Activated naive CD4-positive, alpha-beta T cell treated with anti-CD3 and anti-CD28 coated beads, Interleukin-2, amount 50 U/mL, for 72 hours (primary cell): Measurements from ENCODE around the gene METRN. TPM values are rescaled to one million over a fixed set of nuclear protein-coding genes. Genes with fewer than 3 reads are reported as not detected.

Source experiments
- ATAC-seq, 2 donors: fragments of 150-1000 bp; cut with Tn5 transposase; 2 replicates each; pipeline ENCODE4 v1.10.0; 2021; ENCODE audit warnings: mild to moderate bottlenecking in 2 of 2, moderate library complexity in 2 of 2
- DNase-seq, 2 donors: peaks; one replicate each; pipeline ENCODE4 v3.0.0; 2021 to 2022; ENCODE audit warnings: low spot score in 2 of 2
- H3K27ac Mint-ChIP-seq, 2 donors: one replicate each; pipeline ENCODE4 v1.8.0; 2022; ENCODE audit warnings: mild to moderate bottlenecking in 2 of 2, mixed read lengths in 2 of 2
- H3K36me3 Mint-ChIP-seq, 2 donors: one replicate each; pipeline ENCODE4 v1.8.0; 2022; ENCODE audit warnings: mixed read lengths in 2 of 2
- H3K9me3 Mint-ChIP-seq, 2 donors: one replicate each; pipeline ENCODE4 v1.8.0; 2022; ENCODE audit warnings: mixed read lengths in 2 of 2
- total RNA-seq, 2 donors: library from RNA; stranded (reverse); gene quantifications; one replicate each; pipeline ENCODE4 v1.2.3, GENCODE V29; 2022

Gene METRN
- total RNA-seq, 2 donors from 2014 or later = 10.1 to 14.7 TPM

GRCh38 chr16:698911-699671 lies 15.8 kb upstream of the METRN start:
- DNase-seq (no peak), ATAC-seq (no peak)
- no peak overlapping the region for H3K27ac Mint-ChIP-seq
- peaks cover 0 to 5% of the 10 kb centered on the region in 2 donors for H3K36me3 Mint-ChIP-seq
- H3K9me3 Mint-ChIP-seq = no peaks in the 10 kb centered on the region

GRCh38 chr16:700684-701584 lies 14.0 kb upstream of the METRN start:
- H3K27ac Mint-ChIP-seq = no peak overlapping the region
- no peaks in the 10 kb centered on the region for H3K36me3 Mint-ChIP-seq
- ATAC-seq (peak in 1 of 2 donors; percentile 43), DNase-seq (peak in 1 of 2 donors; percentile 67)
- no peaks in the 10 kb centered on the region for H3K9me3 Mint-ChIP-seq

- no peak overlapping the region for H3K27ac Mint-ChIP-seq
- DNase-seq (no peak), ATAC-seq (no peak)
- no peaks in the 10 kb centered on the region for H3K9me3 Mint-ChIP-seq
- H3K36me3 Mint-ChIP-seq = no peaks in the 10 kb centered on the region
Measured at GRCh38 chr16:702341-702740, 12.6 kb upstream of the METRN start.

- ATAC-seq (no peak), DNase-seq (no peak)
- H3K9me3 Mint-ChIP-seq = no peaks in the 10 kb centered on the region
- no peaks in the 10 kb centered on the region for H3K36me3 Mint-ChIP-seq
- H3K27ac Mint-ChIP-seq = no peak overlapping the region
Measured at GRCh38 chr16:703406-703805, 11.5 kb upstream of the METRN start.

GRCh38 chr16:704047-704446 lies 10.9 kb upstream of the METRN start:
- H3K9me3 Mint-ChIP-seq = no peaks in the 10 kb centered on the region

GRCh38 chr16:704552-705380 lies 10.2 kb upstream of the METRN start:
- Mint-ChIP-seq H3K9me3 (no peaks in the 10 kb centered on the region), H3K36me3 (no peaks in the 10 kb centered on the region)

More at GRCh38 chr16:704047-704446, 10.9 kb upstream of the METRN start:
- ATAC-seq = no peak
- no peak for DNase-seq
- Mint-ChIP-seq H3K27ac (no peak overlapping the region), H3K36me3 (no peaks in the 10 kb centered on the region)

GRCh38 chr16:705431-706188 lies 9.3 kb upstream of the METRN start, which contains the start of gene FBXL16:
Gene FBXL16 (minus strand): TSS chr16:705801. CDS start chr16:697405, 8,396 bp downstream.
- DNase-seq (no peak), ATAC-seq (no peak)
- H3K27ac Mint-ChIP-seq = no peak within 1 kb of the TSS
- H3K36me3 Mint-ChIP-seq = no peaks in the 10 kb centered on the region
- no peaks in the 10 kb centered on the region for H3K9me3 Mint-ChIP-seq

More at GRCh38 chr16:704552-705380, 10.2 kb upstream of the METRN start:
- ATAC-seq = no peak
- DNase-seq = no peak
- H3K27ac Mint-ChIP-seq = no peak overlapping the region

GRCh38 chr16:706189-707061 lies 8.5 kb upstream of the METRN start:
- ATAC-seq (no peak), DNase-seq (no peak)
- Mint-ChIP-seq H3K27ac (no peak overlapping the region), H3K9me3 (no peaks in the 10 kb centered on the region), H3K36me3 (no peaks in the 10 kb centered on the region)

GRCh38 chr16:707062-707538 lies 7.8 kb upstream of the METRN start:
- DNase-seq = no peak
- H3K36me3 Mint-ChIP-seq = no peaks in the 10 kb centered on the region
- H3K27ac Mint-ChIP-seq = no peak overlapping the region
- no peak for ATAC-seq
- no peaks in the 10 kb centered on the region for H3K9me3 Mint-ChIP-seq

- H3K36me3 Mint-ChIP-seq = no peaks in the 10 kb centered on the region
- ATAC-seq = no peak
- H3K27ac Mint-ChIP-seq = no peak overlapping the region
- H3K9me3 Mint-ChIP-seq = no peaks in the 10 kb centered on the region
- DNase-seq = no peak
Measured at GRCh38 chr16:708019-708418, 6.9 kb upstream of the METRN start.

- no peak overlapping the region for H3K27ac Mint-ChIP-seq
- H3K9me3 Mint-ChIP-seq = no peaks in the 10 kb centered on the region
- ATAC-seq (no peak), DNase-seq (no peak)
- no peaks in the 10 kb centered on the region for H3K36me3 Mint-ChIP-seq
Measured at GRCh38 chr16:708959-709358, 6.0 kb upstream of the METRN start.

- no peak for DNase-seq
- Mint-ChIP-seq H3K36me3 (no peaks in the 10 kb centered on the region), H3K27ac (no peak overlapping the region), H3K9me3 (no peaks in the 10 kb centered on the region)
- ATAC-seq = no peak
Measured at GRCh38 chr16:709566-710499, 5.1 kb upstream of the METRN start.

GRCh38 chr16:710500-711075 lies 4.3 kb upstream of the METRN start:
- H3K27ac Mint-ChIP-seq = no peak overlapping the region
- H3K36me3 Mint-ChIP-seq = no peaks in the 10 kb centered on the region
- no peak for ATAC-seq
- H3K9me3 Mint-ChIP-seq = no peaks in the 10 kb centered on the region
- no peak for DNase-seq

- no peaks in the 10 kb centered on the region for H3K36me3 Mint-ChIP-seq
- ATAC-seq = no peak
- no peak for DNase-seq
- no peak overlapping the region for H3K27ac Mint-ChIP-seq
- no peaks in the 10 kb centered on the region for H3K9me3 Mint-ChIP-seq
Measured at GRCh38 chr16:711084-711483, 3.8 kb upstream of the METRN start.
